GM21423 (cell line): ENCODE measurements around the gene SLC17A2.

ENCODE experiments used
- ATAC-seq: cut with Tn5 transposase; IDR thresholded peaks from one replicate; pipeline ENCODE4 v1.9.1; 2021; ENCODE audit warnings: mild to moderate bottlenecking, moderate library complexity; ENCODE audit not compliant: unreplicated experiment

The SLC17A2 gene

GRCh38 chr6:25921525-25922203, 8.8 kb downstream of the SLC17A2 start:
- no peak for ATAC-seq

GRCh38 chr6:25919657-25920056, 10.8 kb downstream of the SLC17A2 start:
- ATAC-seq: no peak

DNA sequence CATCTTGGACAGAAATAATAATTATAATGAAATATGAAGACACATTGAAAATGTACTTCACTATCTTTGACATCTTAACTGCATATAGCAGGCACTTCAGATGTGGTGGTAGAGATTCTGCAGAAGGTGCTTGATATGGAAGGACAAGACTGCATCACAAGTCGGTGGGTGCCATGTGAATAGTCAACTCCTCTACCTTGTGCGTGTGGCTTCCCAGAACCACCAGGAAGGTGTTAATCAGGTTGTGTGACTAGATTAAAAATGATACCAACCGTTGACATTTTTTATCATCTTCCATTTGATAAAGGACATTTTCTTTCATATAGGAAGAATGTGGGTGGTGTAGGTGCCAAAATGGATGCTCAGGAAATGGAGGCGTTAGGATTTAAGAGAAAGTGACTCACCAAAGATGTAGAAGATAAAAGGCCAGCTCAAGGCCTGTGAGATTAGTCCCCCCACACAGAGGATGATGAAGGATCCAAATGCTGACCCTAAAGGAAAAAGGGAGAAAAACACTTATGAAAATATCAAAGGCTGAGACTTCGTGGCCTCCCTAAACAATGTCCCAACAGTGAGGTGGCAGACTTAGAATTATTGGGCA, 12.3 kb downstream of the SLC17A2 start:
- ATAC-seq: no peak

DNA sequence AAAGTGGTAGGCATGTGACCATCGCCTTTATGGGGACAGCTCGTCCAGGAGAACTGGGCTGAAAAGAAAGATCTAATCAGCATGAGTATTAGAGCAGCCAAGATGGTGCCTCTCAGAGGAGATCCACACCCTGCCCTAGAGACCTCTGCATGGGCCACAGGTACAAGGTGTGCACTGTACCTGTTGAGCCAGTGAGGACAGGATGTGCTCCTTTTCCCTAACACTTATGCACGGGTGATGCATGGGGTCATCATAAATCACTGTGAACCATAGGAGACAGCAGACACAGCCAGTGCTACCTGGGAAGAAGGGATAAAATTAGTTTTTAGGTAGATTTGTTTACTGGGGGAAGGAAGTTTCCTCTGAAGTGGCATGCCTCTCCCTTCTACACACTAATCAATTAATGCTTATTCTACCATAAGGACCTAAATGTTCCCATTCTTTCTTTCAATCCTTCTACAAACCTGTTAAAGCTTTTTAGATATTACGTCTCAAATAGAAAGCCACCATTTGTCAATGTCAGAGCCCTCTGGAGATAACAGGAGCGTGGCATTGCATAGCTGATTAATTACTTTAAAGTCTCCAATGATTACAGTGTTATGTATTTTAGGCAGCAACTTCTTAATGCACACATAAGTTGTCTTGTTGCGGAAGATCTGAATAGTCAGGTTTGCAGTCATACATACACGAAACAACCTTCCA, 13.6 kb downstream of the SLC17A2 start:
- ATAC-seq: no peak

- ATAC-seq: no peak
These were observed 14.2 kb downstream of the SLC17A2 start for GRCh38 chr6:25916330-25916729.

- ATAC-seq: no peak
These were observed 16.8 kb downstream of the SLC17A2 start for GRCh38 chr6:25913741-25914140.

DNA sequence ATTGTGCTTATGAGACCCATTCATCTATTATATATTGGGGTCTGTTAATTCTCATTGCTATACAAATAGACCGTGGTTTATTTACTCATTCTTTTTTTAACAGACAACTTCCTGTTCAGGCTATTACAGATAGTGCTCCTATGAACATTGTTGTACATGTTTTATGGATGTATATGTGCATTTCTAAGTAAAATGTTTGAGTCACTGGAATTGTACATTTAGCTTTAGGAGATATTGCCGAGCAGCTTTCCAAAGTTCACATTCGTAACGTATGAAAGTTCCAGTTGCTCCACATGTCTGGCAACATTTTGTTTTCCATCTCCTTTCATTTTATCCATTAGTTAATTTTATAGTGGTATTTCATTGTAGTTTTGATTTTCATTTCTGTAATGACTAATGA, 19.1 kb downstream of the SLC17A2 start:
- no peak for ATAC-seq

- no peak for ATAC-seq
These were observed 22.9 kb downstream of the SLC17A2 start for GRCh38 chr6:25907475-25908014.

DNA sequence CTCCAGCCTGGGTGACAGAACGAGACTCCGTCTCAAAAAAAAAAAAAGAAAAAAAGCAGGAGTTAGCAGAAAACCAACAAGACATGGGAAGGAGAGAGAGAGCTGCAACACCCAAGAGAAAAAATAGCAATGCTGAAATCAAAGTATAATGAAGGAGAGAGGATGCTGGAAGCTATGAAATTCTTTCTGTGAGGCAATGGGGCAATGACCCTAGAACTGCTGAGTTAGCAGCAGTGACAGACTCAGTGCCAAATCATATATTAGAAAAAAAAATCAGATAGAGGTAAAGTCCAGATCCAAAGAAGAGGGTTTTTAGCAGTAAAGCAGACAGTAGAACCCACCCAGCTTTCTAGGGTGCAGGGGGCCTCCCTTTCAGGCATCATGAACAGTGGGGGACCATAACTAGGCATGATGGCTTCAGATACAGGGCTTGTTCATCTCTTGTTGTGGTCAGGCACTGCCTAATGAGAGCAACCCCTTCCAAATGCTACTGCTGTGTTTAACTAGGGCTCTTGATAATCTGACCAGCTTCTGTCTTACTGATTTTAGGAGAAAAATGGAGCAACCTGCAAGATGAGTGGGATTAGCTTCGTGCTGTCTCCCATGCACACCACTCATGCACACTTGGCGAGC, 26.9 kb downstream of the SLC17A2 start:
- ATAC-seq: no peak

- ATAC-seq: no peak
These were observed 28.4 kb downstream of the SLC17A2 start for GRCh38 chr6:25902071-25902470.

DNA sequence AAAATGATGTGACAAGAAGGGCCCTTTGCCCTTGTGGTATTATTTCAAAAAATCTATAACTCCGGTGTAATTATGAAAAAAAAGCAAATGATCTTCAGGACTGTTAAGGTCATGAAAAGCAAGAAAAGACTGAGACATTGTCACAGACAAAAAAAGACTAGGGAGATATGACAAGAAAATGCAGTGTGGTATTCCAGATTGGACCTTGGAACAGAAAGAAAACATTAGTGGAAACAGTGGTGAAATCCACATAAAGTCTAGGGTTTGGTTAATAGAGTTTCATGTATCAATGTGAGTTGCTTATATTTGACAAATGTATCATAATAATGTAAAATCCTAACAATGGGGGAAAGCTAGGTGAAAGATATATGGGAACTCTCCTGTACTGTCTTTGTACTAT, 29.6 kb downstream of the SLC17A2 start:
- no peak for ATAC-seq

GRCh38 chr6:25899580-25900408, 30.7 kb downstream of the SLC17A2 start:
- no peak for ATAC-seq

GRCh38 chr6:25899123-25899522, 31.4 kb downstream of the SLC17A2 start:
- no peak for ATAC-seq

GRCh38 chr6:25898289-25898977, 32.1 kb downstream of the SLC17A2 start:
- ATAC-seq: no peak

DNA sequence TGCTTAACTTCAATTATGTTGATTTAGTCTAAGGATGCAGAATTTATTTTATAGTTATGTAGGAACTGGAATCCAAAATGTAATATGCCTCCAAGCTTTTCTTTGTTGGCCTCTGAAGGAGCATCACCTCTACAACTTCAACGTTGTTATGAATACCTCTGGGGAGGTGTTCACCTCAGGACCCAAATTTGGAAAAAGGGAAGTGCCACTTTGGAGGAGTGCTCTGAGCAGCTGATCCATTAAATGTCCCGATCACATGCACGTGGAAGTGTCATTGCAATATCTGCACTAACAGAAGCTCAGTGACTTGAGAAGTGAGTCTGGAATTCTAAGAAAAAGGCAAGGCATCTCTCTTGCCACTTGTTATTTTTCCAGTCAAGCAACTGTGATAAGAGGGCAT, 34.2 kb downstream of the SLC17A2 start:
- no peak for ATAC-seq

DNA sequence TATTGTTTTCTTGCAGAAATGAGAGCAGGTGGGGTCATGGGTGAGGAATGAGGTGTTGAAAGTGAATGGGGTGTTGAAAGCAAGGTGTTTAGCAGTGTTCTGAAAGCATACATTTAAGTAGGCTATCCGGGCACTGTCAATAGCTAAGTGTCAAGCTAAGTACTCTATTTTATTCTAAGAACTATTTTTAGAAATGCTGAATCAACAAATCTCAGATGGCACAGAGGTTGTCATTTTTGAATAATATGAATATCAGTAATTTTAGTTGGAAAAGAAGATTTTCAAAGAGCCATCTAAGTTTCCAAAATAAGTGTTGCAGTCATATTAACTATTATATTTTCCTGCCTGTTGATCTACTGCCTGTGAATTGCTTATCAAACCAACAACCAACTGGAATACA, 34.7 kb downstream of the SLC17A2 start:
- ATAC-seq: no peak

DNA sequence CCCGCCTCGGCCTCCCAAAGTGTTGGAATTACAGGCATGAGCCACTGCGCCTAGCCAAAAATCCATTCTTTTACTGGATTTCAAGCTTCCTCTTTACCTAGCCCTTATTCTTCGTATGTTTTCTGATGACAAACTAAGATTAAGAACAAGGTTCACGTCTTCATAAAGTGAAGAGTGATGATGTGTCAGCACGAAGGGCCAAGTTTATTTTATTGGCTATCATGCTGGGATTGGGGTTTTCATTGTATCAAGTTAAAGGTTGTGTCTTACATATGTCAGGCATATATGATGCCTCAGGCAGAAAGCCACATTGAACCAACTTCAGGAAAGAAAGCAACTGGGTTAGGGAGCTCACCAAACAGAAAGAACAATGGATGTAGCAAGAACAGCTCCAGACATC, 36.7 kb downstream of the SLC17A2 start:
- ATAC-seq: no peak

DNA sequence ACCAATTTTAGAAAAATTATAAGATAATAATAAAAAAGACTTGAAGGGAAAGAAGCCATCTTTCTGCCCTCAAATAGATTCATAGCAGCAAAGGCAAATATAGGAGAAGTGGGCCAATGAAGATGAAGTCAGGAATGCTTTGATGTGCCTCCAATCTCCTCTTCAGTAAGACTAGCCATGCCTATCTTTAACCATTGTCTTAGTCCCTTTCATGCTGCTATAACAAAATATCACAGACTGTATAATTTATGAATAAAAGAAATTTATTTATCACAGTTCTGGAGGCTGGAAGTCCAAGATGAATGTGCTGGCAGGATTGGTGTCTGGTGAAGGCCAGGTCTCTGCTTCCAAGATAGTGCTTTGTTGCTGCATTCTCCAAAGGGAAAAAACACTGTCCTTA, 37.6 kb downstream of the SLC17A2 start:
- no peak for ATAC-seq

DNA sequence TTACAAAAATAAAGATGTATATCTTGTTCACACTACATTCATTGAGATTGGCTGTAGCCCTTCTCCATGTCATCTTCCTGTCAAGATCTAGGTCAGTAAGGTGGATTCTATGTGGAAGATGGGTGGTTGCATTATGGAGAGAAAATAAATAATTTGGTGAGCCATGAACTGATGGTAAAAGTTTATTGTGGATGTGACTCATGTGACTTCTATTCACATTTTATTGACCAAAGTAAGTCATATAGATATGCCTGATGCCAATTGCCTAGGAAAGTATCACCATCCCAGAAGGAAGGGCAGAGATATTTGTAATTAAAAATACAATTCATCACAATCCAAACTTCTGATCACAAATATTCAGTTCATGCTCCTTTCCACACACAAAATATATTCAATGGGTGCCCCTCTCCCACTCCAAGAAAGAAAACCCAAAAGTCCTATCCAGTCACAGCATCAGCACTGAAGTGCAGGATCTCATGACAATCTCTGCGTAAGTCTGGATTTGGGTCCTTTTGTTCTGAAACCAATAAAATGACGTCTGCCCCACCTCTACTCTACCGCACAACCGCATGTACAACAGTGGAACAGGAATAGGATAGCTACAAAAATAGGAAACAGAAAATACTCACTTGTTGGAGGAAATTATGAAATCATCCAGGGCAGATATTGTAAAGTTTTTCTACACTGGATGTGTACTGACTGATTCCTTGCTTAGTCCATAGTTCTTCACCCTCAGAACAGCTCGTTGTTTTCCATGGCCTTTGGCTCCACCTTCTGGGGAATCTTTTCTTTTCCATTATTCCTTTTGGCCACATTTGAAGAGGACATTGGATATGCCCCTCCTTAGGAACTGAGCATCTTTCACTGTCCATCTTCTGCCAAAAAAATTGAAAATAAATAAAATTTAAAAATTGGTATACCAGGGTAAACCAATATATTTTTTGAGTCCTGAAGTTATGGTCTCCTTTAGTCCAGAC, 40.3 kb downstream of the SLC17A2 start:
- ATAC-seq: no peak
